GM23338 (cell line): ENCODE results near the gene EPAS1.

ENCODE experiments used
- EZH2phosphoT487 ChIP-seq: fragments of 200-600 bp; sonication (generic); IDR thresholded peaks from one replicate; pipeline ENCODE4 v1.8.1; 2018; ENCODE audit warnings: antibody characterized with exemption; ENCODE audit not compliant: unreplicated experiment
- POLR2AphosphoS5 ChIP-seq: IDR thresholded peaks from 2 replicates; pipeline ENCODE4 v1.6.1; 2016; ENCODE audit warnings: antibody characterized with exemption, low read depth
- TF ChIP-seq, protein P1 (sequence below): IDR thresholded peaks from 2 replicates; pipeline ENCODE4 v1.6.1; 2016; ENCODE audit warnings: antibody characterized with exemption

- no peak for TF ChIP-seq POLR2AphosphoS5
- TF ChIP-seq EZH2phosphoT487: no peak
- TF ChIP-seq, protein P1, sequence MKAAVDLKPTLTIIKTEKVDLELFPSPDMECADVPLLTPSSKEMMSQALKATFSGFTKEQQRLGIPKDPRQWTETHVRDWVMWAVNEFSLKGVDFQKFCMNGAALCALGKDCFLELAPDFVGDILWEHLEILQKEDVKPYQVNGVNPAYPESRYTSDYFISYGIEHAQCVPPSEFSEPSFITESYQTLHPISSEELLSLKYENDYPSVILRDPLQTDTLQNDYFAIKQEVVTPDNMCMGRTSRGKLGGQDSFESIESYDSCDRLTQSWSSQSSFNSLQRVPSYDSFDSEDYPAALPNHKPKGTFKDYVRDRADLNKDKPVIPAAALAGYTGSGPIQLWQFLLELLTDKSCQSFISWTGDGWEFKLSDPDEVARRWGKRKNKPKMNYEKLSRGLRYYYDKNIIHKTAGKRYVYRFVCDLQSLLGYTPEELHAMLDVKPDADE: no peak
Observed at GRCh38 chr2:46281939-46282338, 15.3 kb upstream of the EPAS1 start.
